GM21786 (cell line): ENCODE results near the gene GNAL.
"Not testable (repeated sequence)": the region's sequence is repeated elsewhere in the genome, so short reads cannot be mapped to it uniquely, and the experiment has no call there.

ENCODE experiments used
- ATAC-seq: cut with Tn5 transposase; IDR thresholded peaks from one replicate; pipeline ENCODE4 v1.9.1; 2021; ENCODE audit not compliant: unreplicated experiment

GNAL gene

DNA sequence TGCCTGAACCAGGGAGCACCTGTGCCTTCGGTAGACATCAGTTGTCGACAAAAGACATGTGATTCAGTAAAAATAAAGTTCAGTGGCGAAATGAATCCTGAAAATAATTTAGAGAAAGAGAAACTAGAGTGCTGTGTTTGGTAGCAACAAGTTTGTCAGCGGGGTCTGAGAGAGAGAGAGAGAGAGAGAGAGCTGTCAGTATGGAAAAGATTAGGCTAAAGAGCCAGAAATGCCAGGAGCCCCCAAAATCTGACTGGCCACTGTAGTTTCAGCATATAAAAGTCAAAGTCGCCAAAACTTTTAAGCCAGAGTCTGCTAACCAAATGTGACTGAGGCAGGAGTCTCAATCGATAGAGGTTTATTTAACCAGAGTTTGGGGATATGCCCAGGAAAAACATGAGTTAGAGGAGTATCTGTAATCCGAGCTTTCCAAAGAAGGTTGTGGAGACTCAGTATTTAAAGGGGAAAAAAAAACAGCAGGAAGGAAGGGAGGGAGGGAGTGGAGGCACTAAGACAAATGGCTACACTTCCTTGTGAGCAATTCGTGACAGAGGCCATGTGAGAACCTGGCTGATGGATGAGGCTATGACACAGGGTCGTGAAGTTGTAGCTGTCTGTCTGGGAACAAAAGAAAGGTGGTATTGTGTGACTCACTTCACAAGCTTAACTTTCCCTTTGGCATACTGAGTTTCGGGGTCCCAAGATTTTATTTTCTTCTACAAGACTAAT, 20.5 kb upstream of the GNAL start:
- no peak for ATAC-seq

DNA sequence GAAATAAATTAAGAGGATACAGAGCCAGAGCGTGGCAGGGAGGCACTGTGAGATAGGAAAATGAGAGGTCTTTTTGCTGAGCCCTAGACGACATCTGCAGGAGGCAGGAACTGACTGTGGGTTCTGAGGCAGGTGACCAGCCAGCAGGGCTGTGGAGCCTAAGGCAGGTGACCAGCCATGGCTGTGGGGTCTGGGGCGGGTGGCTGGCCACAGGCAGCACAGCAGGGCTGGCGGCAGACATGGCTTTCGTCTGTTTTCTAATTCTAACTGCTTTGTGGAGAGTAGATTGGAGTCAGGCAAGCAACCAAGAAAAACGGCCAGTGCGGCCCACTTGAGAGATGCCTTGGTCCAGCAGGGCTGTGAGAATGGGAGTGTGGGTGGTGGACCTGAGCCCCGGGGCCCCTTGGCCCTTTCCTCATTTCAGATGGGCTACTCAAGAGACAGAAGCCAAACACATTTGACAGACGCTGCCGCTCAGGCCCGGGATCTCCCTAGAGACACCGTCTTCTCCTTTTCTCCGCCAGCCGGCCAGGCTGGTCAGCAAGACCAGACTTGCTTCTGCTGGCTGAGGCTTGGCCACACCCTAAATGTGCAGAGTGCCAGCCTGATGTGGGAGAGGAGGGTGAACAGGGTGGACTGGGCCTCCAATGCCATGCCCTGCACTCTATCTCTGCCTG, 19.7 kb upstream of the GNAL start:
- no peak for ATAC-seq

GRCh38 chr18:11669948-11670275, 19.2 kb upstream of the GNAL start:
- ATAC-seq = no peak

DNA sequence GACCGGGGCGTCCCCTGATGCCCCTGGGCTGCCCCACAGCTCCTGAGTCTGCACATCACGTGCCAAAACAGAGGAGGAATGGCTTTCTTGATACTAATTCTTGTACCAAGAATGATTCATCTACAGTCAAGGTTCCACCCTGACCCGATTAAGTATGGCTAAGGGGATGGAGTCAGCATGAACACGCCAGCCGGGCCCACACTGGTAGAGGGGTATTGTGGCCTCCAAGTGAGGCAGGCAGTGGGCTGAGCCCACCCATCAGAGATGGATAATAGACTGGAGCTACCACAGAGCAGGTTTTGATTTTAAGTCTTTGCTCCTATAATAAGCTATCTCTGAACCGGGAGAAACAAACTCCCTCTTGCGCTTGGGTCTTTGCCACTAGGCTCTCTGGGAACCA, 17.9 kb upstream of the GNAL start:
- no peak for ATAC-seq

DNA sequence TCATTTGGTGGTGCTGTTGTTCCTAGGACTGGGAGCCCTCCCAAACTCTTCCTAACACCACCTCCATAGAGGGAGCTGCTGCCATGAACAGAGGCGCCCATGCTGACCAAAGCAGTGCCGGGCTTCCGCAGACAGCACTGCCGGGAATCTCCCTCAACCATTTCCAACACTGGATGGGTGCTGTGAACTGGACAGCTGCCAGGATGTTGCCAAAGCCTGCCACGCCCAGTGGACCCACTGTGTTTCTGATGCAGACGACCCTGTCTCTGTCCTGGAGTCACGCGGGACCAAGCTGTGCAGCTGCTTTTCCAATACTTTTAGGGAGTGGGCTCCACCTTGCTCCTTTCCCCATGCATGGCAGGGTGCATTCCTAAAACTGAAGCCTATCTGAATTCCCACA, 16.9 kb upstream of the GNAL start:
- no peak for ATAC-seq

GRCh38 chr18:11672846-11673454, 16.1 kb upstream of the GNAL start:
- no peak for ATAC-seq

- no peak for ATAC-seq
Measured at GRCh38 chr18:11673560-11673959, 15.5 kb upstream of the GNAL start.

GRCh38 chr18:11674119-11674518, 14.9 kb upstream of the GNAL start:
- no peak for ATAC-seq

- no peak for ATAC-seq
Measured at GRCh38 chr18:11676386-11676785, 12.7 kb upstream of the GNAL start.

- no peak for ATAC-seq
Measured at GRCh38 chr18:11676867-11677266, 12.2 kb upstream of the GNAL start.

- ATAC-seq = no peak
Measured at GRCh38 chr18:11678211-11678610, 10.9 kb upstream of the GNAL start.

- peak; percentile 26 for ATAC-seq
Measured at GRCh38 chr18:11689669-11690565, 853 bp downstream of the GNAL start.

GRCh38 chr18:11690660-11691059, 1.6 kb downstream of the GNAL start:
- ATAC-seq = not testable (repeated sequence)

DNA sequence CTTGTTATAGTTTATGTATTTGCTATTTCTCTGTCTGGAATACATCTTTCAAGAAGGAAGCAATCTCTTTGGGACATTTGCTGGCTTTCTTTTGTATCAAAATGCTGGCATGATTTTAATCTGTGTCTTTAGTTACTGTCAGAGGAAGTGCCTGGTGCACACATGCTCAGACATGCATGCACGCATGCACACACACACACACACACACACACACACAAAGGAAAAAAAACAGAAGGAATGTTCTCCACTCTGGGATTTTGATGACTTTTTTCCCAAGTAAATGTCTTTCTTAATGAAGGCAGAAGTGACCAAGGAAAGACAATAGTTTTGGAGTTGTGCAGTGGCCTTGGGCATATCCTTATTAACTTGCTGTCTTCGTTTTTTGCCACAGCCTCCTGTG, 6.7 kb downstream of the GNAL start:
- ATAC-seq = no peak

GRCh38 chr18:11696451-11696850, 7.4 kb downstream of the GNAL start:
- ATAC-seq = no peak

DNA sequence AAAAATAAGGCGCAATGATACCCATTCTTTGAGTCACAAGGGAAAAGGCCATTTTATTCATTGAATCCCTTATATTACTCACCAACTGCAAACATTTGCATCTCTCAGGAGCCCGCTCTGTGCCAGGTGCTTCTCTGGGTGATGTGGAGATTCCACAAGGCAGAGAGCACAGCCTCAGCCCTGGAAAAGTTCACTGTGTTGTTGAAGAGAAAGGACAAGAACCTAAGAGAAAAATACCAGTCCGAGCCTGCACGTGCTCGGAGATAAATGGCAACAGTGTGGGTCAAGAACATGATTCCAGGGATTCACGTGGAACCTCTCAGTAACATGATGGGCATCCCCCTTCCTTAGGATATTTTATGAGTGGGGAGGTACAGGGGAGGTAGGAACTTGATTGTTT, 11.8 kb downstream of the GNAL start:
- no peak for ATAC-seq

DNA sequence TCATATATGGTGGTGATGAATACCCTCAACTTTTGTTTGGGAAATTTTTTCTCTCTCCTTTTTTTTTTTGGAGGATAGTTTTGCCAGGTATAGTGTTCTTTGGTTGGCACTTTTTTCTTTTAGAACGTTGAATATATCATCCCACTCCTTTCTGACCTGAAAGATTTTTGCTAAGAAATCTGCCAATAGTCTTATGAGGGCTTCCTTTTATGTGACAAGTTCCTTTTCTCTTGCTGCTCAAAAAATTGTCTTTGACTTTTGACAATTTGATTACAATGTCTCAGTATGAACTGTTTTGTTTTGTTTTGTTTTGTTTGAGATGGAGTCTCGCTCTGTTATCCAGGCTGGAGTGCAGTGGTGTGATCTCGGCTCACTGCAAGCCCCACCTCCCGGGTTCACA, 21.5 kb downstream of the GNAL start:
- no peak for ATAC-seq

- ATAC-seq = no peak
Measured at GRCh38 chr18:11713756-11714155, 24.7 kb downstream of the GNAL start.

DNA sequence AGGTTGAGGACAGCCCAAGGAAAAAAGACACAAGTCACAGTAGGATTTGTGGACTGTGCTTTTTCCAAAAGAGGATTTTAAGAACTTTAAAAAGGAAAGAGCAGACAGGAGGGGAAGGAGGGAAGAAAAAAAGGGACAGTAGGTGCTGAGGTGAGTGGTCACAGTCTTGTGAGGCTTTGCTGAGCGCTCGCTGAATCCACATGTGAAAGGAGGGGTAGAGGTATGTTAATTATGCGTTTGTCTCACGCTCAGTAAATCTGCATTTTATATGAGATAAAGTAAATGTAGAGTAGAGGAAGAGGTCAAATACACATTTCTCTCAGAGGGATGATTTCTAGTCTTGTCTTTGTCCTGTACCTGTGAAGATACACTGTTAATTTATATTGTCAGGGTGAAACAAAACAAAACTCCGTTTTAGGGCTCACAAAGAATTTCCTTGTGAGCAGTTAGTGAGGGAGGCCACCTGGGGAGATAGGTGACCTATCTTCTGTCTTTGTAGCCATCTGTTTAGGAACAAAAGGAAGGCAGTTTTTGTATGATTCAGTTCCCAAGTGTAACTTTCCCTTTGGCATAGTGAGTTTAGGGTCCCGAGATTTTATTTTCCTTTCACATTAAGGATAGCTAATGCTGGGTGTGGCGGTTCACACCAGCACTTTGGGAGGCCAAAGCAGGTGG, 25.3 kb downstream of the GNAL start:
- no peak for ATAC-seq

DNA sequence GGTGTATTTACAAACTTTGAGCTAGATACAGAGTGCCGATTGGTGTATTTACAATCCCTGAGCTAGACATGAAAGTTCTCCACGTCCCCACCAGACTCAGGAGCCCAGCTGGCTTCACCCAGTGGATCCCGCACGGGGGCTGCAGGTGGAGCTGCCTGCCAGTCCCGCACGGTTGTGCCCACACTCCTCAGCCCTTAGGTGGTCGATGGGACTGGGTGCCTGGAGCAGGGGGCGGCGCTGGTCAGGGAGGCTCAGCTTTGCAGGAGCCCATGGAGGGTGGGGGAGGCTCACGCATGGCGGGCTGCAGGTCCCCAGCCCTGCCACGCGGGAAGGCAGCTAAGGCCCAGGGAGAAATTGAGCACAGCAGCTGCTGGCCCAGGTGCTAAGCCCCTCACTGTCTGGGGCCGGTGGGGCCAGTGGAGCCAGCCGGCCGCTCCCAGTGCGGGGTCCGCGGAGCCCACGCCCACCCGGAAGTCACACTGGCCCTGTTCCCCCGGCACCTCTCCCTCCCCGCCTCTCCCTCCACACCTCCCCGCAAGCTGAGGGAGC, 27.8 kb downstream of the GNAL start:
- ATAC-seq = not testable (repeated sequence)

GRCh38 chr18:11719050-11719449, 30.0 kb downstream of the GNAL start:
- no peak for ATAC-seq
